ENCODE results near the gene MAN1A2. TPM values are rescaled to one million over a fixed set of nuclear protein-coding genes. Genes with fewer than 3 reads are reported as not detected.

MAN1A2 gene
- total RNA-seq, 1 experiment from 2014 or later = 38.1 TPM

- DNase-seq (ENCODE audit: low read depth, low spot score) = no peak
- no peak for ATAC-seq
- no TSS peak for BruUV-seq (replicated peaks)
- Histone ChIP-seq H3K9me3 (ENCODE audit: control insufficient read depth in 1 of 2, insufficient read depth in 1 of 2, low read depth in 1 of 2, low read length in 2 of 2) (no peaks in the 10 kb centered on the region), H3K9me2 (ENCODE audit: insufficient read depth) (no peaks in the 10 kb centered on the region), H3K9ac (ENCODE audit: low read length) (no peak overlapping the region), H4K20me1 (ENCODE audit: insufficient read depth) (no peaks in the 10 kb centered on the region), H3K4me1 (ENCODE audit: control insufficient read depth in 1 of 2, insufficient read depth in 2 of 2, low read length in 2 of 2) (no peaks in the 10 kb centered on the region; a peak in 1 of 4 replicates), H3K36me3 (ENCODE audit: control insufficient read depth in 1 of 2, insufficient read depth in 2 of 2, low read length in 2 of 2) (no peaks in the 10 kb centered on the region), H3K27ac (ENCODE audit: low read depth, low read length) (no peak overlapping the region), H3K27me3 (ENCODE audit: insufficient read depth, low read length) (no peaks in the 10 kb centered on the region), H3K4me2 (ENCODE audit: low read length) (no peak overlapping the region), H3K4me3 (replicated peaks in 1 of 2; ENCODE audit: low read depth in 1 of 2, low read length in 2 of 2) (no peak overlapping the region), H2AFZ (ENCODE audit: low read depth, low read length, poor library complexity, severe bottlenecking) (no peak overlapping the region), H3K79me2 (ENCODE audit: insufficient read depth, low read length) (no peaks in the 10 kb centered on the region)
- ChIA-PET RAD21 (ENCODE audit: low non-redundant PET in 1 of 2, low total read pairs in 2 of 2, uncharacterized antibody in 2 of 2, unreplicated experiment in 2 of 2) (no interaction called here), POLR2A (no interaction called here), CTCF (no interaction called here)
- TF ChIP-seq EGR1 (IDR thresholded peaks at IDR 0.05; ENCODE audit: low read depth) (no peak), POLR2AphosphoS5 (IDR thresholded peaks at IDR 0.05; ENCODE audit: low read depth, low read length) (no peak), CTCF (IDR thresholded peaks at IDR 0.05 in 2 of 3, conservative IDR thresholded peaks at IDR 0.05 in 1 of 3; ENCODE audit: borderline replicate concordance in 1 of 3, insufficient read depth in 1 of 3, low read depth in 2 of 3, low read length in 2 of 3) (no peak), YY1 (IDR thresholded peaks at IDR 0.05; ENCODE audit: extremely low read depth, insufficient replicate concordance, low read depth, low read length) (no peak), CEBPB (IDR thresholded peaks at IDR 0.05; ENCODE audit: low read depth) (no peak), SRF (IDR thresholded peaks at IDR 0.05; ENCODE audit: low read depth) (no peak), REST (IDR thresholded peaks at IDR 0.05; ENCODE audit: low read depth) (no peak), EZH2 (IDR thresholded peaks at IDR 0.05) (no peak), SIN3A (IDR thresholded peaks at IDR 0.05; ENCODE audit: low read depth) (no peak), MAX (IDR thresholded peaks at IDR 0.05) (no peak)
- intact Hi-C loops (cut with micrococcal nuclease) = no loop called here
These were observed 205.3 kb downstream of the MAN1A2 start for GRCh38 chr1:117572546-117572945.

Data from HCT116 (cell line).